NCI-H1417 treated with DMSO at 0.1 percent for 48 hours (cell line): ENCODE results near the gene ACY1.

Experiments
- DNase-seq: peaks from one replicate; lab custom pipeline; 2025; lab: John Stamatoyannopoulos, UW

ACY1 gene

DNA sequence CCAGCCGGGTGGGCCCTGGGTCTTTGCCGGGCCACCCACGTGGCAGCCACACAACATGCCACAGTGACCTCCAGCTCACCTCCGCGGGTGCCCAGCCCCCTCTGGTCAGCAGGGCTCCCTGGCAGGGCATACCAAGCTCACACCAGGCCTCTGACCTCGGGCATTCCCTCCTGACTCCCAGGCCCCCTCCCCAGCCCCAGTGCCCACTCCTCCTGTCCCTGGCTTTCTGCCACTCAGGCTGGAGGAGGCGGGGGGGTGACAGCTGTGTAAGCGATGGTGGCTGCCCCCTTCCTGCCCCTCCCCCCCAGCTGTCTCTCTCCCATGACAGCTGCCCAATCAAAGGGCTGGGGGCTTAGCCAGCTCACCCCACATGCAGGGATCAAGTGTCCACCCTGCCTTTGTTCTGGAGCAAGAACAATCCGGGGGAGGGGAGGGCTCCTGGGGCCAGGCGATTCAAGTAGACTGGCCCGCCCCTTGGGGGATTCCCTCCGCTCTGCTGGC lies 19.3 kb upstream of the ACY1 start:
- no peak for DNase-seq

DNA sequence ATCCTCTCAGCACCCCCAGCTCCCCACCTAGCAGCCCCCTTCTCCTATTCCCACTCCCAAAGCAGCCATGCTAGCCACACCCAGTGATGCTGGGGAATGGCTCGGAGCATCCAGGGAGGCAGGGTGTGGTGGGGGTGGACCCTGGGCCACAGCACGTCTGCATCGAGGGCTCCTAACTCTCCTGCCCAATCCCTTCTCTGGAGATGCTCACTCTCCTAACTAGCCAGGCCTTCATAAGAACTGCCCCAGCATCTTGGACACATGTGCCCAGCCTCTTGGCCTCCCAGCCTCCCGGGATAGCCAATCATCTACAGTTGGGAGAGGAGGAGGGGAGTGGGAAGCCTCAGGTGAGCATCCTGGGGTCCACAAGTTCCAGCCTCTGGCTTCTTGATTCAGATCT lies 18.8 kb upstream of the ACY1 start:
- no peak for DNase-seq

DNA sequence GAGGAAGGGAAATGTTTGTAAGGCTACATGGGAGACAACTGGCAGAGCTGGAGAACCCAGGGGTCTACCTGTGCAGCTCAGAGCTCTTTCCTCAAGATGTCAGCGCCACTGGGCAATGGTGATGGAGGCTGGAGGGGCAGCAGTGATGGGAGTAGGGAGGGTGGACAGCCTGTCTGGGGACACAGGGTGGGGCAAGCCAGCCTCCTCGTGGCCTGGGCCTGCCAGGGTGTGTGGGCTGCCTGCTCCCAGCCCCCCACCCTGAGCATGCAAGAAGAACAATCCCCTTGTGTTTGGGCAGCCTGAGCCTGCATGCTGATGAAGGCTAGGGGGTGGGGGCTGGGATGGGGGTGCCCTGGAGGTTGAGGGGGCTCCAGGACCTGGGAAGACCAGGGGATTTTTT lies 17.3 kb upstream of the ACY1 start:
- DNase-seq, result no peak

DNA sequence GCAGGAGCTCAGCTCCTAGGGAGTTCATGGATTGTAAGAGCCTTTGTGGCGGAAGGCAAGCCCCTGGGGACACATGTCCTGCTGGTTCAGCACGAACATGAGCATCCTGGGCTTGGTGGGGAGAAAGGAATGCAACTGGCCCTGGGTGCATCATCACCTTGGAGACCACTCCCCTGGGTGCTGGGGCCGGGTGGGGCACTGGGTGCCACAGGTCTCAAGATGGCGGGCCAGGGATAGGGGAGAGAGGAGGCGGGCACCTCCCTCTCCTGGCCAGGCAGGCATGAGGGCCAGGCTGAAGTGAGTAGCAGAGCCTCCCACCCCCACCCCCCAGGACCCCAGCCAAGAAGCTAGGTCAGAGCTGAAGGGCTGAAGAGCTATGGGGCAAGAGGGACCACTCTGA lies 16.8 kb upstream of the ACY1 start:
- DNase-seq, result no peak

DNA sequence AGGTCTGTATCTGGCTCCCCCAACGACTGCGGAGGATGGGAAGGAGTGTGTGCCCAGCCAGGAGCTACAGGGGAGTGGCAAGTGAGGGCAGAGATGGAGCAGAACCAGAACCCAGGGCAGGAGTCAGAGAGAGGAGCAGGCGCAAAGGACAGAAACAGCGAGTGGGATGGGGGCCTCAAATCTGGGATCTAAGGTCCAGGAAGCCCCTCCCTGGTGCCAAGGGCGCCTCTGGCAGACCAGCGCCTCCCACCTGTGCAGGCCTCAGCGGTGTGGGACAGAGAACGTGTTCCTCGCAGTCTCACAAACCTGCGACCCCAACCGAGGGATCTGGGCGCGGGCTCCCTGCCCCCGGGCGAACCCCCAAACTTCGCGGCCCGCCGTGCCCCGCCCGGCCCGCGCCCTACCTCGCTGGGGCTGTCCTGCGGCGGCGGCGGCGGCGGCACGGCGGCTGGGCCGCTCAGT lies 16.4 kb upstream of the ACY1 start:
- DNase-seq, result no peak

DNA sequence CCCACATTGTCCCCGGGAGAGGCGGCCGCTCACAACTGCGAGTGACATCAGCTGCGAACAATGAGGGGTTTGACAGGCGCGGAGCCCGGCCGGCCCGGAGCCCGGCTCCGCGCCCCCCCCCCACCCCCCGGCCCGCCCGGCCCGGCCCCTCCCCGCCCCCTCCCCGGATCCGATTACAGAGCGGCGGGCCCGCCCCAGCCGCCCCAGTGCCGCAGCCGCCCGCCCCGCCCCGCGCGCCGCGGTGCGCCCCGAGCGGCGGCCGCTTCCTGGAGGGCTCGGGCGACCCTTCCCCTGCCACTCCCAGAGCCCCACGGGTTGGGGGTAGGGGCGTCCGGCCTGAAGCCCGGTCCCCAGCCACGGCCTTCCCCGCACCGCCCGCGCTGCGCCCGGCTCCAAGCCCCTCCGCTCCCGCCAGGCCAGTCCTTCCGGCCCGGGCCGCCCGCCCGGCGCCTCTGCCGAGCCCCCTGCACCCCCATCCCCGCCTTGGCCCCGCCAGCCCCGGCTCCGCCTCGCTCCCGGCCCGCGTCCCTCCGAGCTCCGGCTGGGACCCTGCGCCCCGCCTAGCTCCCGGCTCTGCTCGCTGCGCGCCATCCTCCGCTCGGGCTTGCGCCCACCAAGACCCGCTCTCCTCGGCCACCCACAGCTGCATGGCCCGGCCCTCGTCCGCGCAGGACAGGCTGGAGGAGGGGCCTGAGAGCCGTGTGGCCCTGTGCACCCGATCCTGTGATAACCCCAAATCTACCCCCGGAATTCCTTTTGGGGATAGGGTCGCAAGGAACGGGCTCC lies 15.8 kb upstream of the ACY1 start, which contains the start of gene PCBP4:
PCBP4 (minus strand) TSS at position 71 of the 786 bp plus-strand sequence. CDS start 6,214 bp downstream, outside the sequence.
- no peak for DNase-seq

DNA sequence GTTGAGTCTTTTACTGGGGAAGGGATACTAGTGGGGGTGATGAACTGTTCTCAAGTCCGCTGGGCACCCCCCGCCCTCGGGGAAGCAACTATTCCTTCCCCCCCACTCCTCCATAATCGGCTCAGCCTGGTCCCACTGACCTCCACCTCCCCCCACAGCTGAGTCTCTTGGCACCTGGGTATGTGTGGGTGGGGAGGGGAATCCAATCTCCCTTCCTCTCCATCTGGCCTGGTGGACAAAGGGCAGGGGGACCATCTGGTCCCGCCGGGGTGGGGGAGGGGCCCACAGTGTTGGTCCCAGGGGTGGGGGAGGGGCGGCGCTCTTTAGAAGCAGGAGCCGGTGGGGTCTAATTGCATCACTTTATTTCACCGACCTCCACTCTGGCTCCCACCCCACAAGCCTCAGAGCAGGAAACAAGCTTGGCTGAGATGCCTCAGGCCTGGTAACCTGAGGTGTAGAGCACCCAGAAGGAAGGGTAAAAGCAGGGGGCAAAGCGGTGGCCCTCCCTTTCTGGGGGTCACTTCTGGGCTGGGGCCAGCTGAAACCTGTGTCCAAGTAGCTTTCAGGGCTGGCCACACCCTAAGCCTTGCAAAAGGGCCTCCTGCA lies 15.1 kb upstream of the ACY1 start:
- DNase-seq, result no peak

DNA sequence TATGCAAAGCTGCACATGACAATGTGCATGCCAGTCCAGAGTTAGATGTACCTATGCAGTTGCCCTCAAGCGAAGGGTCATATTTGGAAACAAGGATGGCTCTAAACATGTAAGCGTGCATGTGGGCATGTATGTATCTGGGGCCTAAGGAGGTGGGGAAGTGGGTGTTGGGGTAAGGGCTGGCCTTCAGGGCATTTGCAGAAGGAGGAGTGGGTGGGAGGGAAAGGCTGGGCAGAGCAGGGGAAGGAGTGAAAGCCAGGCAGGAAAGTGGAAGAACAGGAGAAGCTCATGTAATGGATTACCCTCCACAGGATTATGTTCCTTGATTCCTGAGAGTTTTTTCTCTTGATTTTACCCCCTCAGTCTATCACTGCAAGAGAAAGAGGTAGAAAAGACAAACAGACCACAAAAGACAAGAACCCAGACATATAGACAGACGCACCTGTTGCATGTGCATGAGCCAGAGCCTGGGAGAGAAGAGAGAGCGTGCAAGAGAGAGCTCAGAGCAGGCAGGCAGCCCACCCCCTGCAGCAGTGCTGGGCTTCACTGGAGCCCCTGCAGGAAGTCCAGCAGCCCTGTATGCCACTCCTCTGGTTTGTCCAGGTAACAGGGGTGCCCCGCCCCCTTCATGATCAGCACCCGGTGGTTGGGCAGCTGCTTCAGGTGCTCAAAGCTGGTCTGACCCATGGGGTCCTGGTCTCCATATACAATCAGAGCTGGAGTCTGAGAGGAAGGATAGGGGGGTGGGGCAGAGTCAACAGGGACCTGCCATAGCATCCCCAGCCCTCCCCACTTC lies 14.3 kb upstream of the ACY1 start:
- DNase-seq, result no peak

DNA sequence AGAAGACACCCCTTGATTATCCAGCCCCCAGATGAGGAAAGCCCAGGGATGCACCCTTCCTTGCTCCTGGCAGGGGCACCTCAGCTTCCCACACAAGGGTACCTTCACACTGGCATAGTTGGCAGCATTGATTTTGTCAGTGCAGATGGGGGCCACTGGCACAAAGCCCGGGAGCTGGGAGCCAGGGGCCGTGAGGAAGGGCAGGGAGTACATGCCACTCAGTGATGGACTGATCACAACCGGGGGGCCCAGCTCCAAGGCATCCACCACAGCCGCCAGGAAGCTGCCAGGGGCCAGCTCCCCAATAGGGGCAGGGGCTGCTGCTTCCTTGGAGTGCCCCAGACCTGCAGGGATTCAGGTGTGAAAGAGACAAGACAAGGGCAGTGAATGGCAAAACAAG lies 13.5 kb upstream of the ACY1 start:
- DNase-seq, result no peak

DNA sequence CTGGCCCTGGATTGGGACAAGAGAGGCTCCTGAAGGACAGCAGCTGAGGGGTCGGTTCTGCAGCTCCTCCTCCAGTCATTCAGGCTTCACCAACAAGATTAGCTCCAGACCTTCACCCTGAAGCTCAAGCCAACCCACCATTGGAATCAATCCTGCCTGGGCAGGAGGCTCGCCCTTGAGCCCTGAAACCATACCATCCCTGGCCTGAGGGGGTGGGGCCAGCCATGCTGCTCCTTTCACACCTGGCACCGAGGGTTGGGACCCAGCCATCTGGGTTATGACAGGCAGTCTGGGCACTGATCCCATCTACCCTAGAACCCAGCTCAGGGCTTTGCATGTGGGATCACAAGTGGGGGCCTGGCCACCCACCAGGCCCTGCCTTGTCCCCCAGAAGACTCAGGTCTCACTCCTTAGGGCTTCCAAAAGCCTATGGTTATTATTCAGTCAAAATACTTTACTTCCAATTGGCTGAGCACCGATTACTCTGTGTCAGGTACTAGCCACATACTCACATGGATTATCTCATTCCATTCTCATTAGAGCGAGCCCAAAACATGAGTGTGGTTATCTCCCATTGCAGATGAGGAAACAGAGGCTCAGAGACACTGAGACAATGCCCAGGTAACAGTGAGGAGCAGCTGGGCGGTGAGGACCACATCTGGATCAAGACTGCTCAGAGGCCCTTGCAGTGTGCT lies 12.6 kb upstream of the ACY1 start:
- DNase-seq, result no peak

DNA sequence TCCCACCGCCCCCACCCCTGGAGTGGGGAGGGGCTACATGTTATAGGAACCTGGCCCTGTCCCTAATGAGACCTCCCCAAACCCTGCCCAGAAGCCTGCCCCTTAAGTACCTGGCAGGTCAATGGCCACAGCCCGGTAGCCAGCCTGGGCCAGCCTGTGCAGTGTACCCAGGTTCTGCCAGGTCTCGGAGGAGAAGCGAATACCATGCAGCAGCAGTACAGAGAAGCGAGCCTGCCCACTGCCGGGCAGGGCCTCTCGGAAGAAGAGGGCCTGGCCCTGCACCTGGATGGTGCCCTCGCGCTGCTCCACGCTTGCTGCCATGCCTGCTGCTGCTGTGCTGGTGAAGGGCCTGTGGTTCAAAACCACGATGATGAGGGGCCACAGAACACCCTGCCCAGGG lies 12.0 kb upstream of the ACY1 start:
- no peak for DNase-seq

DNA sequence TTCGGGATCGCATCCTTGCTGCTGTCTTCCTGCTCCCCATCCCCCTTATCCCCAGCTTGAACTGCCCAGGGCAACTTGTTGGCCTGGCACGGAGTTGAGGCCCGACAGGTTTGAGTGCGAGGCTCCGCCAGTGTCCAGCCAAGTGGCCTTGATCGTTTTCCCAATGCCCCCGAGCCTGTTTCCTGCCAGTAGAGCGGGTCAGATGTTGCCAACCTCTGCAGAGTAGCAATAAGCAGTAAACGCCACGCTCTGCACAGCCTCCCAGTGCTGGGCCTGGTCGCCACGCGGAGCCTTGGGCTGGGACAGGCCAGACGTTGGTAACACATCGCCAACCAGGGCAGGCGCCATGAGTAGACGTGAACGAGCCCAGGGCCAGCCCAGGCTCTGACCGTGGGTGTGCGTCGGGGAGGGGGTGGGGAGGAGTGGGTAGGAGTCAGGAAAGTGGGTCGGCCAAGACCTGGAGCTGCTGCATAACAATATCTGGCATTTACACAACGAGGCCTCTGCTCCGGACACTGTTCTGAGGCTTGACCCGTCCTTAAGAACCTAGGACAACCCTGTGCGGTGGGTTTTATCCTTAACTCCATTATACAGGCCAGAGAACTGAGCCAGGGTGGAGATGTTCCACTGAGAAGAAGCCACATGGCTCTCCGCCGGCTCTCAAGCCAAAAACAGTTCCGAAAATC lies 8.9 kb upstream of the ACY1 start:
- DNase-seq, result no peak

DNA sequence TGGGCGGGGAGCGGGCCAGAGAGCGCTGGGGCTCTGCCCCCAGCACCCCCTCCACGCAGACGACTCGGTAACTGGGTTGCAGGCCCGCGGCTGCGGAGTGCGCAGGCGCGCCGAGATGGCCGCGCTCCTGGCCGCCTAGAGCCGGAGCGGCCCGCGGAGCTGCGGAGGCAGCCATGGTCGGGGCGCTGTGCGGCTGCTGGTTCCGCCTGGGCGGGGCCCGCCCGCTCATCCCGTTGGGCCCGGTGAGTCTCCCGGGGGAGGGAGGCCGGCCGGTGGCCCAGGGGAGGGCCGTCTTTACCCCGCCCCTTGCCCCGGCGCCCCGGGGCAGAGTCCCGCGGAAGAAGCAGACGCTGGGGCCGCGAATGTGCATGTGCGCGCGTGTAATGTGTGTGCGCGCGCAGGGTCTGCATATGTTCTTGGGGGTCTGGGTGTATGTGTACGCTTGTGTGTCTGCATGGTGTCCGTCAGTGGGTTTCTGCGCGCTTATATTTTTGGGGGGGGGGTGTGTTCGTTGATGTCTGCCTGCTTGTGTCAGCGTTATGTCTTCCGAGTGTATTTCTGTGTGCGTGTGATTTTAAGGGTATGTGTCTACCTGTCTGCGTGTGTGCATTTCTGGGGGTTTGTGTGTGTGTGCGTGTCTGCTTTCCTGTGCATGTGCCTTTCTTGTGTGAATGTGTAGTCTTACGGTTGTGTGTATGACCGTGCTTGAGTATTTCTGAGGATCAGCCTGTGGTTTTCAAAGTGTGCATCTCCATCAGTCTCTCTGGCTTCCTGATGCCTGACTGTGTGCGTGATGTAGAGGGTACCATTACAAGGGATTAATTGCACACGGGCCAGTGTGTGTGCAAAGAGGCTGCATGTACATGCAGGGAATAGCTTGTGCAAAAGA lies 8.1 kb upstream of the ACY1 start, which contains the start of gene ABHD14A:
ABHD14A (plus strand) TSS at position 102 of the 889 bp plus-strand sequence; CDS start at position 174, 72 bp downstream.
- no peak for DNase-seq

DNA sequence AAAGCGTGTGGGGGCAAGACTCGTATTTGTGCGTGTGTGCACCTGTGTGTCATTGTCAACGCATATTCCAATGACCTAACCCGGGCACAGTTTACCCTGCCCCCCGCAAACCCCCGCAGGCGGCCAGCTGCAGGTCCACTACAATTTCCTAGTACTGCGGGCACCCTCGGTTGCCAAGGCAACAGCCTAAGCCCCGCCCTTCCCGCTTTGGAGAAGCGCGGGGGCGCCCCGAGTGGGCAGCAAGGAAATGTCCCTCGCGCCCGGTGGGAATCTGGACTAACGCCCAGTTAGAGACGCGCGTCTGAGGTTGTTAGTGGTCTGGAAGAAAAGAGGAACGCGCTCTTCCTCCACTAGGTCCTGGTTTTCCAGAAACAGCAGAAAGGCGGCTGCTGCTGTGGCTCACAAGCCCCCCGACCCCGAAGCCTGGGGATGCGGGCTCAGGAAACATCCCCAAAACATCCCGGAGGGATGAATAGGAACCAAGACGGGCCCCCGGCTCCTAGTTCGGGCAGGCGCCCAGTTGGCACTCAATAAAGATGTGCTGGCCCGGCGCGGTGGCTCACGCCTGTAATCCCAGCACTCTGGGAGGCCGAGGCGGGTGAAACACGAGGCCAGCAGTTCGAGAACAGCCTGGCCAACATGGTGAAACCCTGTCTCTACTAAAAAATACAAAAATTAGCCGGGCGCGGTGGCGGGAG lies 7.3 kb upstream of the ACY1 start:
- DNase-seq, result no peak

DNA sequence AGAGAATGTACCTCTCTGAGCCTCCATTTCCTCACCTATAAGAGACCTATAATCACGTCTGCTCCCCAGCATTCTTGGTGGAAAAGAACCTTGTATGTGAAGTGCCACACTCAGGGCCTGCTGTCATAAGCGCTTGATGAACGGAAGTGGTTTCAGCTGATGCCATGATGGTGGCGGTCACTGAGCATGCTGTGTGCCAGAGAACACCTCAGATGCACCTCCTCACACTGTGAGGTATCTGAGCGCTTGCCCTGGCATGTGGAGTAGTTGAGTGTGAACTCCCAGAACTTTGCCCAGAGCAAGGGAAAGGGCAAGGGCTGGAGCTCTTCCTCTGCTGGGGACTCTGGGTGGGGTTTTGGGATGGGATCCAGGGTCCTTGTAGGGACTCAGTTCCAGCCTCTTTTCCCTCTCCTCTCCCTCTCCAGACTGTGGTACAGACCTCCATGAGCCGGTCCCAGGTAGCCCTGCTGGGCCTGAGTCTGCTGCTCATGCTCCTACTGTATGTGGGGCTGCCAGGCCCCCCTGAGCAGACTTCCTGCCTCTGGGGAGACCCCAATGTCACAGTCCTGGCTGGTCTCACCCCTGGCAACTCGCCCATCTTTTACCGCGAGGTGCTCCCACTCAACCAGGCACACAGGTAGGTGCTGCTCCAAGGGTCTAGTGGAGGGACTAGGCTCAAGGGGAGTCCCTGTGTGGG lies 5.7 kb upstream of the ACY1 start:
- no peak for DNase-seq

DNA sequence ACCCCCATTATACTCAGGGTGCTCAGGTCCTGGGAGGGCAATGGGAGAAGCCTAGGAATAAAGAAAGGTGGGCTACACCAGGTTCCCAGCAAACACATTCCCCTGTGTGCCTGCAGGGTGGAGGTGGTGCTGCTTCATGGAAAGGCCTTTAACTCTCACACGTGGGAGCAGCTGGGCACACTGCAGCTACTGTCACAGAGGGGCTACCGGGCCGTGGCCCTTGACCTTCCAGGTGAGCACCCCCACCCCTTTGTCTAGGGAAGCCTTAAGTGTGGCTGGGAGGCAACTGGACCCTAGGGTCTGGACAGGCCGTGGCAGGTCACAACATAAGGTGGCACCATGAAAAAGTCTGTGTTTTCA lies 5.2 kb upstream of the ACY1 start:
- DNase-seq, result no peak

DNA sequence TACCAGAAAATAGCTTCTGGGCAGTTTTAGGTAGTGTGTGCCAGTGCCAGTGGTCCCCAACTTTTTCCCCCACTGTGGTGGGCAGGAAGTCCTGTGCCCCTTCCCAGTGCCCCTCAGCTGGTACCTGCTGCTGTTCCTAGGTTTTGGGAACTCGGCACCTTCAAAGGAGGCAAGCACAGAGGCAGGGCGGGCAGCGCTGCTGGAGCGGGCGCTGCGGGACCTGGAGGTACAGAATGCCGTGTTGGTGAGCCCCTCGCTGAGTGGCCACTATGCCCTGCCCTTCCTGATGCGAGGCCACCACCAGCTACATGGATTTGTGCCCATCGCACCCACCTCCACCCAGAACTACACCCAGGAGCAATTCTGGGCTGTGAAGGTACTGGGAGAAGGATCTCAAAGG lies 3.1 kb upstream of the ACY1 start:
- DNase-seq, result no peak

DNA sequence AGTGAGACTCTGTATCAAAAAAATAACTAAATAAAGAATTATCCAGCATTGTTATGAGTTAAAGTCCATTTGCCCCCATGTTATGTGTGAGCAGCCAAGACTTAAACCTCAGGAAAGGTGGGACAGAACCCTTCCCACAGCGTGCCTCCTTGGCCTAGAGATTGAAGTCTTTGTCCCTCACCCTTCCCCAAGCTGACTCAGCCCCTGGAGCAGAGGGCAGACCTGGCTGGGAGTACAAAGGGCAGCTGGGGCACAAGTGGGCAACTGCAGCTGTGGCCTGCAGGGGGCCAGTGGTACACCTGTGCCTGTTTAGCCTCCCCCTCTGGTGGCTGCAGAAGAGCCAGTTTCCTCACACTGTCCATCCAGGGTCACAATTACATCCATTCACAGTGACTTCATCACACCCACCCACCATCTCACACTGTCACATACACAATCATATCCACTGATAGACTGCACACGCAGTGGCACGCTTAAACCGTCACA lies 940 bp upstream of the ACY1 start:
- DNase-seq, result no peak
